NT2/D1 (cell line): Measurements from ENCODE around the gene TROAP.
A peak's percentile ranks its signal among the peaks of the same experiment; 100 is the strongest.
"Not testable (repeated sequence)": the region's sequence is repeated elsewhere in the genome, so short reads cannot be mapped to it uniquely, and the experiment has no call there.

ENCODE experiments used
- DNase-seq: peaks from one replicate; pipeline ENCODE4 v3.0.0-alpha.2; 2011; ENCODE audit warnings: low read depth, low spot score
- H3K27me3 ChIP-seq: 2 replicates; pipeline ENCODE4 v1.6.0; 2011; ENCODE audit warnings: mild to moderate bottlenecking; ENCODE audit not compliant: insufficient read length, insufficient read depth
- H3K36me3 ChIP-seq: 2 replicates; pipeline ENCODE4 v1.6.1; 2011; ENCODE audit warnings: mild to moderate bottlenecking, low read length, mixed read lengths; ENCODE audit not compliant: insufficient read depth, insufficient read length
- H3K4me1 ChIP-seq: 2 replicates; pipeline ENCODE4 v1.5.1; 2011; ENCODE audit not compliant: insufficient read depth, insufficient read length
- H3K4me3 ChIP-seq: 2 replicates; pipeline ENCODE4 v1.5.1; 2011; ENCODE audit warnings: low read depth; ENCODE audit not compliant: insufficient read length
- H3K9ac ChIP-seq: 2 replicates; pipeline ENCODE4 v1.6.0; 2011; ENCODE audit warnings: low read depth; ENCODE audit not compliant: insufficient read length
- H3K9me3 ChIP-seq: 2 replicates; pipeline ENCODE4 v1.5.1; 2011; ENCODE audit warnings: mild to moderate bottlenecking, low read length; ENCODE audit not compliant: insufficient read depth
- SUZ12 ChIP-seq: IDR thresholded peaks from 2 replicates; pipeline ENCODE4 v1.6.1; 2011; ENCODE audit not compliant: insufficient read length, insufficient read depth; ENCODE audit errors: extremely low read depth
- YY1 ChIP-seq: IDR thresholded peaks from 2 replicates; pipeline ENCODE4 v1.6.1; 2011; ENCODE audit not compliant: insufficient read length, insufficient read depth
- ZNF274 ChIP-seq: IDR thresholded peaks from 2 replicates; pipeline ENCODE4 v1.6.1; 2011; ENCODE audit warnings: mild to moderate bottlenecking, low read depth, low read length

The TROAP gene

GRCh38 chr12:49322708-49323523 is at the start of gene TROAP:
Gene TROAP, plus strand, starts transcription at chr12:49323255. Its CDS starts 354 bp downstream, at chr12:49323609.
- Histone ChIP-seq H3K4me3 (peak within 1 kb of the TSS; percentile 94), H3K27me3 (no peaks in the 10 kb centered on the region), H3K9ac (peak within 1 kb of the TSS; percentile 92), H3K4me1 (peaks cover 4% of the 10 kb centered on the region), H3K36me3 (peaks cover 41% of the 10 kb centered on the region), H3K9me3 (no peaks in the 10 kb centered on the region)
- TF ChIP-seq SUZ12 (no peak), ZNF274 (no peak), YY1 (peak; percentile 36)
- peak; percentile 98 for DNase-seq

GRCh38 chr12:49273726-49274395 is 49.2 kb upstream of the TROAP start:
- Histone ChIP-seq H3K4me1 (peaks cover 5% of the 10 kb centered on the region), H3K36me3 (peaks cover 50% of the 10 kb centered on the region), H3K9me3 (no peaks in the 10 kb centered on the region), H3K4me3 (no peak overlapping the region), H3K27me3 (no peaks in the 10 kb centered on the region), H3K9ac (no peak overlapping the region)
- DNase-seq: no peak
- TF ChIP-seq ZNF274 (no peak), SUZ12 (no peak)

GRCh38 chr12:49274396-49275069 is 48.5 kb upstream of the TROAP start:
- H3K4me3 ChIP-seq: no peak overlapping the region
- DNase-seq: no peak

DNA sequence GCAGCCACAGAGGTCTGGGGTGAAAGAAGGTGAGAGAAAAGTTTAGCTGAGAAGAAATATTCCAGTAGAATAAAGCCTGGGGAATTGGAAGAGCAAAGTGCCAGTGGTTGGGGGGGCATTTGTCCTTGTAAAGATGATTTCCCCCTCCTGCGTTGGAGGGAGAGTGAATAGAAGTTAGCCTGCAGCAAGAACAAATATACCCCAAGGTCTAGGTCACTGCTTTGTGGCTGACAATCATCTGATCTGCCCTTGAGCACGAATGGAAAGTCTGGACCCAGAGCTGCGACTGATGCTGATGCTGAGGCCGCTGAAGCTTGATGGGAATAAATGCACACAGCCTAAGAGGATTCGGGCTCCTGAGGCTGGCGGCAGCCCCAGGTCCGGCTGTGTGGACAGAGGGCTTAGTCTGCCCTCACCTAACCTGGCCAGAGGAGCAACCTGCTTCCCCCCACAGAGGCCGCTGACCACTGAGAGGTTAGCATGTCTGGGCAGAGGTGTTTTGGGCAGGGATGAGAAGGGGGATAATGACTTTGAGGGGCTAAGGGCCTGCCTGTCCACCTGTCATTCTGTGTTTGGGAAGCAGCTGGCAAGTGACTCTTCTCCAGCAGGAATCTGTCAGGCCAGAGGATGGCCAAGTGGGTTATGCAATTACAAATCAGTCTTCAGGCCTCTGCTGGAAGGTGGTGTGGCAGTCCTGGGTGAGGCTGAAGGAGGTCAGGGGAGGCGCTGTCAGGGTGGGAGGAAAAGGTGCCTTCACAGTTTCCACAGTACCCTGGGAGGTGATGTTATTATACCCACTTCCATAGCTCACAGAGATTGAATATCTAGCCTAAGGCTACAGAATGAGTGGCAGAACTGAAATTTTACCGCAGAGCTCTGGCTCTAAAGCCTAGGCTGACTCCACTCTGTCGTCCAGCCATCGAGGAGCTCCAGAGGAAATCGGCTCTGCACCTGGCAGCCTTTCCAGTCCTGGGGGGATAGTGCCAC is 46.5 kb upstream of the TROAP start:
- Histone ChIP-seq H3K4me1 (peaks cover 9% of the 10 kb centered on the region), H3K36me3 (peaks cover 24% of the 10 kb centered on the region), H3K9ac (no peak overlapping the region), H3K9me3 (no peaks in the 10 kb centered on the region), H3K4me3 (no peak overlapping the region), H3K27me3 (no peaks in the 10 kb centered on the region)
- TF ChIP-seq SUZ12 (no peak), YY1 (no peak), ZNF274 (no peak)
- no peak for DNase-seq

More at GRCh38 chr12:49274396-49275069, 48.5 kb upstream of the TROAP start:
- Histone ChIP-seq H3K4me1 (peaks cover 7% of the 10 kb centered on the region), H3K36me3 (peaks cover 44% of the 10 kb centered on the region), H3K9ac (no peak overlapping the region), H3K27me3 (no peaks in the 10 kb centered on the region), H3K9me3 (no peaks in the 10 kb centered on the region)
- TF ChIP-seq ZNF274 (no peak), SUZ12 (no peak), YY1 (no peak)

DNA sequence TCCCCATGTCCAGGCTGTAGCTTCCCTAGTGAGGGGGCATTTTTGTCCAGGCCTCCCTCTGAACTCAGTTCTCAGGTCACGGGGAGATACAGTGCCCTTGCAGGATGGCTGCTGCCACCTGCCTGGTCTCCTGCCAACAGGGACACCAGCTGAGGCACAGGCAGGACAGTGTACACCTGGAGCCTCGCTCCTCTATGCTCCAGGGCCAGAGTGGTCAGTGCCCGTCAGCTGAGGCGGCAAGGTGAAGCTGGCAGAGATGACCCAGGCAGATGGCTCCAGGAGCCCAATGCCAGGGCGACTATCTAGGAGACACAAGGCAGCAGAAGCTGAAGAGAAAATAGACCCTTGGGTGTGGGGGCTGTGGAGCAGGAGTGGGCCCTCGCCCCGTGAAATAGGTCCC is 45.6 kb upstream of the TROAP start:
- no peaks in the 10 kb centered on the region for H3K9me3 ChIP-seq
- peaks cover 13% of the 10 kb centered on the region for H3K4me1 ChIP-seq
- TF ChIP-seq SUZ12 (no peak), ZNF274 (no peak), YY1 (no peak)
- H3K4me3 ChIP-seq: no peak overlapping the region
- DNase-seq: no peak
- H3K27me3 ChIP-seq: no peaks in the 10 kb centered on the region
- peaks cover 18% of the 10 kb centered on the region for H3K36me3 ChIP-seq
- no peak overlapping the region for H3K9ac ChIP-seq

DNA sequence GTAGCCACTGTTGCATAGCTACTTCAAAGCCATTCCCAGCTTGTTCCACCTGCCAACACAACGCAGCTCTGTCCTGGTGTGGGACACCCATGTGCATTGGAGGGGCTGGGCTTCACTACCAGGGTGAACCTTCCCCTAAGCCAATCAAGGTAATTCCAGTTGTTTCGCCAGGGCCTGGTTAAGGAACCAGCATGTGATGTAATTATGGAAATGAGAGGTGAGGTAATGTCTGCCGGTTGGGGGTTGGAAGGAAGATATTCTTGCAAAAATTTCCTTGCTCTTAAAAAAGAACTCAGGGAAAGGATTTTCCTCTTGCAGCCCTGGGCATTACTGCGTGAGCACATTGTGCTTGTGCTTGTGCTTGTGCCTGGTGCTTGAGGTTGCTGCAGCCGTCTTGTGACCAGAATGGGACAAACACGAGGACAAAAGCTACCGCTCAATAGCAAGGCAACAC is 43.3 kb upstream of the TROAP start:
- Histone ChIP-seq H3K4me3 (no peak overlapping the region), H3K9me3 (peaks cover 9% of the 10 kb centered on the region; the same call in 1 of the 2 replicates), H3K9ac (no peak overlapping the region), H3K4me1 (peaks cover 17% of the 10 kb centered on the region), H3K36me3 (peaks cover 2% of the 10 kb centered on the region), H3K27me3 (no peaks in the 10 kb centered on the region)
- no peak for DNase-seq
- no peak for TF ChIP-seq ZNF274
- no peak for TF ChIP-seq SUZ12
- no peak for TF ChIP-seq YY1

DNA sequence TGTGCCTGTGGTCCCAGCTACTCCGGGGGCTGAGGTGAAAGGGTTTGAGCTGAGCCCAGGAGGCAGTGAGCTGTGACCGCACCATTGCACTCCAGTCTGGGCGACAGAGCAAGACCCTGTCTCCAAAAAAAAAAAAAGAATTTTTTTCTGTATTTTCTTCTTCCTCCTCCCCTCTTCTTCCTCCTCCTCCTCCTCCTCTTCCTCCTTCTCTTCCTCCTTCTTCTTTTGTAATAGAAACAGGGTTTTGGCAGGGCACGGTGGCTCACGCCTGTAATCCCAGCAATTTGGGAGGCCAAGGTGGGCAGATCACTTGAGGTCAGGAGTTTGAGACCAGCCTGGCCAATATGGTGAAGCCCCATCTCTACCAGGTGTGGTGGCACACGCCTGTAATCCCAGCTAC is 42.5 kb upstream of the TROAP start:
- not testable (repeated sequence) for H3K27me3 ChIP-seq, H3K4me3 ChIP-seq, H3K9ac ChIP-seq, DNase-seq, H3K36me3 ChIP-seq, H3K9me3 ChIP-seq
- peaks cover 17% of the 10 kb centered on the region for H3K4me1 ChIP-seq
